HT-29 (cell line): ENCODE results near the gene WAC. TPM values are rescaled to one million over a fixed set of nuclear protein-coding genes. Genes with fewer than 3 reads are reported as not detected.
"Not testable (repeated sequence)": the region's sequence is repeated elsewhere in the genome, so short reads cannot be mapped to it uniquely, and the experiment has no call there.

Experiments
- DNase-seq: peaks from one replicate; pipeline ENCODE4 v3.0.0-alpha.2; 2015; ENCODE audit warnings: low spot score
- total RNA-seq: library from RNA; depleted of rRNA; stranded (reverse); fragments of >200 nt; shearing (Covaris generic); gene quantifications from 2 replicates; pipeline ENCODE4 v1.2.3, GENCODE V29; 2014; rRNA removed

WAC gene, protein sequence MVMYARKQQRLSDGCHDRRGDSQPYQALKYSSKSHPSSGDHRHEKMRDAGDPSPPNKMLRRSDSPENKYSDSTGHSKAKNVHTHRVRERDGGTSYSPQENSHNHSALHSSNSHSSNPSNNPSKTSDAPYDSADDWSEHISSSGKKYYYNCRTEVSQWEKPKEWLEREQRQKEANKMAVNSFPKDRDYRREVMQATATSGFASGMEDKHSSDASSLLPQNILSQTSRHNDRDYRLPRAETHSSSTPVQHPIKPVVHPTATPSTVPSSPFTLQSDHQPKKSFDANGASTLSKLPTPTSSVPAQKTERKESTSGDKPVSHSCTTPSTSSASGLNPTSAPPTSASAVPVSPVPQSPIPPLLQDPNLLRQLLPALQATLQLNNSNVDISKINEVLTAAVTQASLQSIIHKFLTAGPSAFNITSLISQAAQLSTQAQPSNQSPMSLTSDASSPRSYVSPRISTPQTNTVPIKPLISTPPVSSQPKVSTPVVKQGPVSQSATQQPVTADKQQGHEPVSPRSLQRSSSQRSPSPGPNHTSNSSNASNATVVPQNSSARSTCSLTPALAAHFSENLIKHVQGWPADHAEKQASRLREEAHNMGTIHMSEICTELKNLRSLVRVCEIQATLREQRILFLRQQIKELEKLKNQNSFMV
- 47.9 and 55.2 TPM in 2 replicates for total RNA-seq

DNA sequence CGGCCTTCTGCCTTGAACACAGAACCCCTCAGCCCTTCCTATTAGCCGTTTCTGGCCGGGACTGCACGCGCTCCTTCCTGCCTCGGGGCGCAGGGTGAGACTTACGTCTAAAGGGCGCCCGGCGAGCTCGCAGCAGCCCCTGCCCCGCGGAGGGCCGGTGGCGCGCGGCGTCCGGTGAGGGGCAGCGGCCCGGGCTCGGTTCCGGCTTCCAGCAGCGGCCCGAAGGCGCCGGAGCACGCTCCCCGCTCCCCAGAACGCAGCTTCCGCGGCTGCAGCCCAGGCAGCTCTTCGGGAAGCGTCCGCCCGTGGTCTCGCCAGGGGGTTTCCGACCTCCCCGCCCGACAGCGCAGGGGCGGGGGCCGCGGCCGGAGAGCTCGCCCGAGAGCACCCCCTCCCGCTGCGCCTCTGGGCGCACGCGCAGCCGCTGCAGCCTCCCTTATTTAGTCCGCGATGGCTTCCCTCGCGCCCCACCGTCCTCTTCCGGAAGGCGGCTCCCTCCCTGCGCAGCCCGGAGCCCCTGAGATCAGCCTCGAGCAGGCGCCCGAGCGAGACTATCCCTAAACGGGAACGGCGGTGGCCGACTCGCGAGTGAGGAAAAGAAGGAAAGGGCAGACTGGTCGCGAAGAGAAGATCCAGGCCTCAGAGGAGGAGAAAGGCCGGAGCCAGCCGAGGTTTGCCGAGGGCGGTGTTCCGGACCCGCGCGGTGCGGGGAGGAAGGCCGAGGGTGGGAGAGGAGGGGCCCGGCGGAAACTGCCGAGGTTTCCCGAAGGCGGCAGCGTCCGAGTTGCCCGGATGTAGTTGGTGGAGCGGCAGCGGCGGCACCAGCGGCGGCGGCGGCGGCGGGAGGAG lies at the start of gene WAC:
TSS of gene WAC (plus strand) at position 782 of the 849 bp plus-strand sequence. CDS start 462 bp downstream, outside the sequence.
- DNase-seq, result peak; percentile 93

DNA sequence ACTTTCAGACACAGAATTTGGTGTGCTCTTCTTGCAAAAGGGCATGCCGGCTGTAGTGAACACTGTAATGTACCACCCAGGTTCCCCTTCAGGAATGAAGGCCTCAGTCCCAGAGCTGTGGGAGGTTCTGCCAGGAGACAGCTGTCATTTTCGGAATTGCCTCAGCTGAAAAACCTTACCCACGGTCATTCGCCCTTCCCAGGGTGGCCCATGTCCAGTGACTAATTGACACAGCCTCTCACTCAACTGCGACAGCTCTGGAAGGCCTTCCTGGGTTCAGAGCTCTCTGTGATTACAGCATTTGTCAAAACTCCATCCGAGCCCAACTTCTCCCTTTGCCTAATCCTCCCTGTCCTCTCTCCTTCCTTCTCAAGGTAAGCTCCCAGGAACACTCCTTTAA lies 43.7 kb upstream of the WAC start:
- DNase-seq, result no peak

DNA sequence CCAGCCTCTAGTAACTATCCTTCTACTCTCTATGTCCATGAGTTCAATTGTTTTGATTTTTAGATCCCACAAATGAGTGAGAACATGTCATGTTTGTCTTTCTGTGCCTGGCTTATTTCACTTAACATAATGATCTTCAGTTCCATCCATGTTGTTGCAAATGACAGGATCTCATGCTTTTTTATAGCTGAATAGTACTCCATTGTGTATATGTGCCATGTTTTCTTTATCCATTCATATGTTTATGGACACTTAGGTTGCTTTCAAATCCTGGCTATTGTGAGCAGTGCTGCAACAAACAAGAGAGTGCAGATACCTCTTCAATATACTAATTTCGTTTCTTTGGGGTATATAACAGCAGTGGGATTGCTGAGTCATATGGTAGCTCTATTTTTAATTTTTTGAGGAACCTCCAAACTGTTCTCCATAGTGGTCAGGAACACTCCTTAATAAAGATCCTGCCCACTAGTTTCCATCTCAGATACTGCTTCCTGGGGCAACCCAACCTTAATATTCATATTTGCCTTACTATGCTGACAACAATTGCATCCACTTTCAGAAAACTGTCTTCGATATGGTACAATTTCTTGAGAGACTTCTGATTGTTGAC lies 42.6 kb upstream of the WAC start:
- not testable (repeated sequence) for DNase-seq

DNA sequence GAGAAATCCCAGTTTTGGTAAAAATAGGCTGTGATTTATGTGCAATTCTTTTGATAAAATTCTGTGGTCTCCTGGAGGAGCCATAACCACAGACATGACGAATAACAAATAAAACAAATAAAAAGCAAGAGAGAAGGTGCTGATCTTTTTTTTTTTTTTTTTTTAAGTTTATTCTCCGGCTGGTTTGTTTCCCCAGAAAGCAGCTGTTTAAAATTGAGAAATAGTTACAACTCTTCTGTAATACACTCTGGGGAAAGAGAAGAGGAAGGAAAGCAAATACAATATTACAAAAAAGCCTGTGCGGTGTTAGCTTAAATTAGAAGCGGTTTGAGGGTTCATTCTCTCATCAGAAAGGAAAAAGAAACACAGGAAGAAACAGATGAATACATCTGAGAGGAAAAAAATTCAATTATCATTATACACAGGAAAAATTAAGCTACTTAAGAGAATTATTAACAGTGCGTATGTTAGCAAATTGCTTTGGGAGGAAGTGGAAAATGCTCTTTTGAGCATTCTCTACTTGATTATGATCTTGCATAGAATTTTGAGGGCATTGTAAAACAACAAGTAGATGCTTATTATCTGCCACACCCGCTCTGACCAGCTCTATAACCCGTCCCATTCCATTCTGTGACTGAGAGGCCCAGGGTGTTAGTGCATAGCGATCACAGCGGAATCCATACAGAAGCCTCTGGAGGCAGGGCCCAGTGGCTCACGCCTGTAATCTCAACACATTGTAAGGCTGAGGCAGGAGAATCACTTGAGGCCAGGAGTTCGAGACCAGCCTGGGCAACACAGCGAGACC lies 40.6 kb upstream of the WAC start:
- DNase-seq, result no peak

DNA sequence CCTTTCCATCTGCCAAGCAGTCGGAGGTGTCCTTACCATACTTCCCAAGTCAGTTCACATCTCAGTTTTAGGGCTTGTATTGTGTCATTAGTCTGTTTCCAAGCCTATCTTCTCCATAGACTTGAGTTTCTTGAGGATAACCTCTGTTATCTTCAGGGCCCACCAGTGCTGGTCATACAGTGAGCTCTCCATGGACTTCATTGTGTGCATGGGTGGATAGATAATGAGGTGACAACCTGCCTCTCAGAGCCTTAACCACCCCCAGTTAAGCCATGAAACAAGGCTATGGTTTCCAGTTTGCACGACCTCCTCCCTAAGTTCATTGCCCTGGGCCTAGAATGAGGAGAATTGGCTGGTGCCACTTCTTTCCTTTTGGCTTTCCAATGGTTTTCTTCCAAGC lies 38.5 kb upstream of the WAC start:
- no peak for DNase-seq

DNA sequence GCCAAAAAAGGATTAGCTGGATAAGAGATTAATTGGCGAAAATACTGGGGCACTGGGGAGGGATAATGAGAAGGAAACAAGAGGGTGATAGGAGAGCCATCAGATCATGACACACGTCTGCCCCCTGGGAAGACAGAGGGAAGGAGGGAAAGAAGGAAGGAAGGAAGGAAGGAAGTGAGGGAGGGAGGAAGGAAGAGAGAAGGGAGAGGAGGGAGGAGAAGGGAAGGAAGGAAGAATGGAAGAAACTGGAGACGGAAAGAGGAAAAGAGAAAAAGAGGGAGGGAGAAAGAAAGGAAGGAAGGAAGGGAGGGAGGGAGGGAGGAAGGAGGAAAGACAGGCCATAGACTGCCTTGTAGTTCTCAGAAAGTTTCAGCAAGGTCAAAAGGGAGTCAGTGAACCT lies 37.8 kb upstream of the WAC start:
- no peak for DNase-seq

DNA sequence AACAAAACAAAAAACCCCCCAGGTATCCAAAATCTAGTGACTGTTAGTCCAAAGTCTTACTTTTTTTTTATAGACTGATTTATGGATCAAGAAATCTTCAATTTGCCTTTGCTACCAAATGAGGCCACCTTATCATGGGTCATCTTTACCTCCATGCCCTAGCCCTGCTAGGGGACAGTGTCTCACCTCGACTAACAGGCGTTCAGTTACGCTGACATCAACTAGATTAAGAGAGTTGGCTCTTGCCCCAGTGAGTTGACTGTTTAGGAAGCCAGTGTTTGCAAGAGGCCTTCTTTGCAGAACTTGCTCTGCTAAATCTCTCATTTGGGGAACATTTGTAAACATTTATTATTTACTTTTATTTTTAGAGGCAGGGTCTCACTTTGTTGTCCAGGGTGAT lies 36.9 kb upstream of the WAC start:
- no peak for DNase-seq

DNA sequence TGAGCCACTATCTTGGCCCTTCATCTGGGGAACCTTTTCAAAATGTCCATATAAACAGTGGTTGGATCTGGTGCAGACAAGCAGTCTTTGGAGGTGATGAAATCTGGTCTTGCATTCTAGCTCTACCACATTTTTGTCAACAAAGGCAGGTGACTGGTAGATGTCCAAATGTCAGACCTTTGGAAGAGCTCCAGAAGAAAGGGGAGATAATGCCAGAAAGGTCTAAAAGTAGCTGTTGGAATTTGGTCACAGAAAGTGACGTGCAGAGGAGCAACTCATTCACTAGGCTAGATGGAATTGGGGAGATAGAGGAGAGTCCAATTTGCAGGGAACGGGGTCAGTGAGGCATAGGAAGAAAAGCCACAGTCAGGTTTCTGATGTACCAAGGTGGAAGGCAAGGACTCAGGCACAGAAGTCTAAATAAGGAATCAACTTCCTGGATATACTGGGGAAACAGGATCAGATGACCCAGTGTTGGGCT lies 36.4 kb upstream of the WAC start:
- DNase-seq, result no peak

DNA sequence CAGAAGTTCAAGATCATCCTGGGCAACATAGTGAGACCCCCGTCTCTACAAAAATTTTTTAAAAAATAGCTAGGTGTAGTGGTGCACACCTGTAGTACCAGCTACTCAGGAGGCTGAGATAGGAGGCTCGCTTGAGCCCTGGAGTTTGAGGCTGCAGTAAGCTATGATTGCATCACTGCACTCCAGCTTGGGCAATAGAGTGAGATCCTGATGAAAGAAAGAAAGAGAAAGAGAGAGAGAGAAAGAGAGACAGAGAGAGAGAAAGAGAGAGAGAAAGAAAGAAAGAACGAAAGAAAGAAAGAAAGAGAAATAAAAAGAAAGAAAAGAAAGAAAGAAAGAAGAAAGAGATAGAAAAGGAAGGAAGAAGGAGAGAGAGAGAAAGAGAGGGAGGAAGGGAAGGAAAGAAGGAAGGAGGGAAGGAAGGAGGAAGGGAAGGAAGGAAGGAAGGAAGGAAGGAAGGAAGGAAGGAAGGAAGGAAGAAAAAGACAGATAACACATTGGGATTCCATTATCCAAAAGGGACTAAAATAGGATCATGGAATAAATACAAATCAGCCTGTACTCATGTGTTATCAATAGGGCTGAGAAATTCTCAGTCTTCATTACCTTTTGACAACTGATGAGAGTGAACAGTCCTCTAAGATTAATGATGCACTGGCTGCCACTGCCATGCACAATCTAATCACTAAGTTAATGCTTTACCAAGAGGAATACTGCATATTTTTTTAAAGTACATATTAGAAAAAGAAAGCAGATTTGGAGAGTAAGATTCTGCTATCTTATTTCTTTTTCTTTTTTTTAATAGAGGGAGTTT lies 35.4 kb upstream of the WAC start:
- no peak for DNase-seq

DNA sequence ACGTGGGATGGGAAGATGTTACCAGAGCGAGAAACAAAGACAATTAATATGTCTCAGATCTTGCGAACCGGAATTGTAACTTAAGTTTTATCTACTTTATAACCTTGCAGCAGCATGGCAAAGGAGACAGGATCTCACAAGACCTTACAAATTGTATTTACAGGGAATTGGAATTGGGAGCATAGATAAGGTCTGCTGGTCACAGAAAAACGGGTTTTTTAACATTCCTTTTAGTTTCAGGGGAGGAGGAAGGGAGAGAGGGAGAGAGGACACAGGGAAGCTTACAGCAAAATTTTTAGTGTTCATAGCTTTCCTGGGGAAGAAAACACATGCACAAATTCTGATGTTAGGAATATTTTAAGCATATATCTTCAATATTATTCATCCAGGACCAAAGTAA lies 32.7 kb upstream of the WAC start:
- not testable (repeated sequence) for DNase-seq

DNA sequence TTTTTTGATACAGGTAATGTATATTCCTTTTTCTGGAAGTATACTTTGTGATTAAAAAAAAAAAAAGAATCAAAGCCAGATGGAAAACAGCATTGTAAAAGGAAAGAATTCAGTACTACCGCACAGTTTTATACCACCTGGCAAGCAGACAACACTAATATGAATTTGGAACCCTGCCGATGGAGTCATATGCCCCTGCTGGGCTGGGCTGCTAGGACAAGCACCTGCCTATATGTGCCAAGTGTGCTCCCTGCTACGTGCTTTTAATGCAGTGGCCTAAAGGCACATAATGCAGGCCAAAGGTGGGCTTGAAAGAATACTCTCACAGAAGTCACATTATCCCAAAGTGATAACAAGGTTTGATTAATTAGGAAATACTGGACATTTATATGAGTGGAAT lies 29.8 kb upstream of the WAC start:
- peak; percentile 29 for DNase-seq

DNA sequence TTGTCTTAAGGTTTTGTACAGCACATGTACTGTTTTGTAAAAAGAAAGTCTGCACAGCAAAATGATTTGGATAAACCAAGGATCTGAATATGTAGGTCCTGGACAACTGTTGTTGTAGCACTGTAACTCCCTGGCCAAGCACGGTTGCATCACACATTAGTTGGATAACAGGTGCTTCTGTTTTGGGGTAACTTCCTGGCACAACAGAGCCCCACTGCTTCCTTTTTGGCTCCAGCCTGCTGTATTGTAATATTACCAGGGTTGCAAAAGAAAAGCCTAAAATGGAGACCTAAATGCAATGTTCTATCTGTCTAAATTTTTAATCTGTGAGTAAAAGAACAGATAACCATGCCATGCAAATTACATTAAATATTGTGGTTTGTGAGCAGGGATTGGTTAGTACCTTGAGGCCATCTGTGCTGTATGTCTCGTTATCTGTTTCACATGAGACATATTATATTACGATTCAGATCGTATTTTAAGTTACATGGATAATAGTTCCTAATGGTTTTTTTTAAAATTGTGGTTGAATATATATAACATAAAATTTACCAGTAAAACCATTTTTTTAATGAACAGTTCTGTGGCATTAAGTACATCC lies 27.5 kb upstream of the WAC start:
- no peak for DNase-seq

DNA sequence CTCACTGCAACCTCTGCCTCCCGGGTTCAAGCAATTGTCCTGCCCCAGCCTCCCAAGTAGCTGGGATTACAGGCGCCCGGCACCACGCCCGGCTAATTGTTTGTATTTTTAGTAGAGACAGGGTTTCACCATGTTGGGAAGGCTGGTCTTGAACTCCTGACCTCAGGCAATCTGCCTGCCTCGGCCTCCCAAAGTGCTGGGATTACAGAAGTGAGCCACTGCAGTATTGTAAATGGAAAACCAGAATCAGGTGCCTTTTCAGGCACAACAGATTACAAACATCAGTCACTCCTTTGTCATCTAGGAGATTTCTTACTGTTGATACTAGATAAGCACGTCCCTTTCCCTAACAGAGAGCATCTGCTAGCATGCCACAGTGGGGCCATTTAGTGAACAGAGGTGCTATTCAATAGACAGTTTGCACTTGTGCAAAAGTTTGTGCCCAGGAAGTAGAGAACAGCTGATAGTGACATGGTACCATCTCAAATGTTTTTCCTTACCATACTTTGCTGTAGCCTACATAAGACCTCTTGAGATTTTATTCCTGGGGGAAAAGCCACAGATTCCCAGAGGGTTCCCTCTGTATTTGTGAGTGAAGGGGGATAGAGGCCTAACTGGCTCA lies 24.5 kb upstream of the WAC start:
- no peak for DNase-seq

DNA sequence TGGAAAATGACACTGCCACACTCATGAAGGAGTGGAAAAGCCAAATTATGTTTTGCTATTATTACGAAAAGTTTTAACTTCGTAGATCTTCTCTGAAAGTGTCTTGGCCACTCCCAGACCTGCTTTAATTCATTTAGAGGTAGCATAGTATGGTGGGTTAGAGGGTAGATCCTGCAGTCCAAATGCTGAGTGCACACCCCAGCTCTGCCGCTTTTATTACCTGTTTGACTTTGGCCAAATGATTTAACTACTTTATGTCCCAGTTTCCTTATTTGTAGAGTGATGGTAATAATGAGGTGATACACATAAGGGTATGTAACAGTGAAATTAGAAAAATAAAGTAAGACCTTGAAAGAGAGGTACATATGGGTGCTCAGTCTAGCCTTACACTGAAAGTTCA lies 23.6 kb upstream of the WAC start:
- no peak for DNase-seq

DNA sequence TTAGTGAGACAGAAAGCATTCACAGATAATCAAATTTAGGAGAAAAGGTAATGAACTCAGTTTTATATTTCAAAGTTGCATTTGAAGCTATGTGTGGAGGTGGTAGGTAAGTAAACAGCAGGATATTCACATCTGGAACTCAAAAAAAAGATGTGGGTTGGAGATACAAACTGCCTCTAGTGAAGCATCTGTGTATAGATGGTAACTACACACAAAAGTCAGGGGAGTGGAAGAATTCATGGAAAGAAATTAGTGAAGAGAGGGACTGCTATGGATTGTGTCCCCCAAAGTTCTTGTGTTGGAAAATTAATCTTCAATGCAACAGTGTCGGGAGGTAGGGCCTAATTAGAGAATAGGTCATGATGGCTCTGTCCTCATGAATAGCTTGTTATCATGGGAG lies 18.3 kb upstream of the WAC start:
- no peak for DNase-seq

DNA sequence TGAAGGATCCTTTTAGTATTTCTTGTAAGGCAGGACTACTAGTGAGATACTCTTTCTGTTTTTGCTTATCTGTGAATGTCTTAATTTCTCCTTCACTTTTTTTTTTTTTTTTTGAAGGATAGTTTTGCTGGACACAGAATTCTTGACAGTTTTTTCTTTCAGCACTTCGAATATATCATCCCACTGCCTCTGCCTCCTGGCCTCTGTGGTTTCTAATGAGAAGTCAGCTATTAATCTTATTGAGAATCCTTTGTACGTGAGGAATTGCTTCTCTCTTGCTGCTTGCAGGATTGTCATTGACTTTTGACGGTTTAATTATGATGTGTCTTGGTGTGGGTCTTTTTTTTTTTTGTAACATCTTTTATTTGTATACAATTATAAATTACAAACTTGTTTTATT lies 12.6 kb upstream of the WAC start:
- DNase-seq, result no peak

DNA sequence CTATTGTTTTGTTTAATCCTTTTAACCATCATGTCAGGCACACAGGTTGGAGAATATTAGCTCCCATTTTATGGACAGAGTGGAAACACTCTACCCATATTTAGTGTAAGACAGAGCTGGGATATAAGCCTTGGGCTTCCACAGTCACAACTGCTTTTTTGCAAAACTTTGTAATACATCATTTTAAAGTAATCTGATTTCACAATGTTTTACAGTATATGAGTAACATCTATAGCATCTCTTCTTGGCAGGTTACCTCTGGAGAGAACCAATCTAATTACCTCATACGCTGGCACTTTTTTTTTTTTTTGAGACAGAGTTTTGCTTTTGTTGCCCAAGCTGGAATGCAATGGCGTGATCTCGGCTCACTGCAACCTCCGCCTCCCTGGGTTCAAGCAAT lies 12.1 kb upstream of the WAC start:
- not testable (repeated sequence) for DNase-seq

DNA sequence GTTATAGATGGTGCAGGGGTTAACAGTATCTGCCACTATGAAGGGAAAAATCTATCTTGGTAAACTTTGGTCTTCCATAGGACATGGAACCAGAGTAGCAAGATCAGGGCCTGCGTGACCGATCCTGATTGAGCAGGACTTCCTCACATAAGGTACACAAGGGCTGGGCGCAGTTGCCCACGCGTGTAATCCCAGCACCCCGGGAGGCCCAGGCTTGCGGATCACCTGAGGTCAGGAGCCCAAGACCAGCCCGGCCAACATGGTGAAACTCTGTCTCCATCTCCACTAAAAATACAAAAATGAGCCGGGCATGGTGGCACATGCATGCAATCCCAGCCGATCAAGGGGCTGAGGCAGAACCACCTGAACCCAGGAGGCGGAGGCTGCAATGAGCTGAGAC lies 11.0 kb upstream of the WAC start:
- DNase-seq, result not testable (repeated sequence)

DNA sequence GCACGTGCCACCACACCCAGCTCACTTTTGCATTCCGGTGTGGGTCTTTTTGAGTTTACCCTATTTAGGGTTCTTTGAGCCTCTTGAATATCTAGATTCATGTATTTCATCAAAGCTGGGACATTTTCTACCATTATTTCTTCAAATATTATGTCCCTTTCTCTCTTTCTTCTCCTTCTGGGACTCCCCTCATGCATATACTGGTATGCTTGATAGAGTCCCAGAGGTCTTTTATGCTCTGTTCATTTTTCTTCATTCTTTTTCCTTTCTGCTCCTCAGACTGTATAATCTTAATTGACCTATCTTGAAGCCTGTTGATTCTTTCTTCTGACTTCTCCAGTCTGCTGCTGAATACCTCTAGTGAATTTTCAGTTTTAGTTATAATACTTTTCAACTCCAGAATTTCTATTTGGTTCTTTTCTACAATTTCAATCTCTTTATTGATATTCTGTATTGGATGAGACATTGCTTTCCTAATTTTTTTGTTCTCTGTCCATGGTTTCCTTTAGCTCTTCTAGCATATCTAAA lies 9.1 kb upstream of the WAC start:
- DNase-seq, result no peak
